GM23338 (cell line): ENCODE measurements around the gene TOP1. TPM values are rescaled to one million over a fixed set of nuclear protein-coding genes. Genes with fewer than 3 reads are reported as not detected.

ENCODE experiments used
- ATAC-seq: fragments of 200-7000 bp; cut with Tn5 transposase; 3 replicates; pipeline ENCODE4 v1.9.1; 2020
- DNase-seq: peaks from one replicate; pipeline ENCODE4 v3.0.0-alpha.2; 2015; ENCODE audit warnings: low spot score
- H2AFZ ChIP-seq: fragments of 200-600 bp; sonication (generic); 2 replicates; pipeline ENCODE4 v1.8.0; 2016; ENCODE audit warnings: antibody characterized with exemption, mild to moderate bottlenecking, moderate library complexity
- H3F3A ChIP-seq: fragments of 200-600 bp; sonication (generic); replicated peaks from 2 replicates; pipeline ENCODE4 v1.8.0; 2017; ENCODE audit warnings: antibody characterized with exemption, mixed run types, low read depth
- H3K27ac ChIP-seq: fragments of 200-600 bp; sonication (generic); 2 replicates; pipeline ENCODE4 v1.6.1; 2016; ENCODE audit warnings: low read depth
- H3K27me3 ChIP-seq: fragments of 200-600 bp; sonication (generic); 2 replicates; pipeline ENCODE4 v1.8.0; 2016; ENCODE audit warnings: mild to moderate bottlenecking, mixed run types, moderate library complexity; ENCODE audit not compliant: insufficient read depth
- H3K36me3 ChIP-seq: fragments of 200-600 bp; sonication (generic); 2 replicates; pipeline ENCODE4 v1.8.0; 2016; ENCODE audit warnings: mild to moderate bottlenecking; ENCODE audit not compliant: insufficient read depth
- H3K4me1 ChIP-seq: fragments of 200-600 bp; sonication (generic); 2 replicates; pipeline ENCODE4 v1.8.0; 2016; ENCODE audit warnings: mild to moderate bottlenecking, moderate library complexity; ENCODE audit not compliant: insufficient read depth
- H3K4me2 ChIP-seq: fragments of 200-600 bp; sonication (generic); 2 replicates; pipeline ENCODE4 v1.7.1; 2017; ENCODE audit warnings: mixed run types
- H3K4me3 ChIP-seq: fragments of 200-600 bp; sonication (generic); 2 replicates; pipeline ENCODE4 v1.6.1; 2016; ENCODE audit warnings: mixed run types
- H3K79me2 ChIP-seq: fragments of 200-600 bp; sonication (generic); replicated peaks from 2 replicates; pipeline ENCODE4 v1.8.0; 2017; ENCODE audit warnings: mild to moderate bottlenecking; ENCODE audit not compliant: insufficient read depth
- H3K9me2 ChIP-seq: fragments of 200-600 bp; sonication (generic); 2 replicates; pipeline ENCODE4 v1.8.0; 2017; ENCODE audit not compliant: insufficient read depth
- H4K20me1 ChIP-seq: fragments of 200-600 bp; sonication (generic); replicated peaks from 2 replicates; pipeline ENCODE4 v1.8.0; 2017; ENCODE audit warnings: mild to moderate bottlenecking; ENCODE audit not compliant: insufficient read depth
- H3K27ac Mint-ChIP-seq: 2 replicates; pipeline ENCODE4 v1.8.0; 2020; ENCODE audit warnings: inconsistent platforms, mild to moderate bottlenecking, moderate library complexity, mixed read lengths
- H3K27me3 Mint-ChIP-seq: 3 replicates; pipeline ENCODE4 v1.8.0; 2022; ENCODE audit warnings: low read depth, mild to moderate bottlenecking, moderate library complexity, mixed read lengths, inconsistent platforms; ENCODE audit not compliant: insufficient read depth, poor library complexity
- H3K36me3 Mint-ChIP-seq: 3 replicates; pipeline ENCODE4 v1.8.0; 2021; ENCODE audit warnings: low read depth, mild to moderate bottlenecking, inconsistent platforms, moderate library complexity, mixed read lengths
- H3K4me1 Mint-ChIP-seq: 3 replicates; pipeline ENCODE4 v1.8.0; 2020; ENCODE audit warnings: mild to moderate bottlenecking, inconsistent platforms, mixed read lengths
- H3K4me3 Mint-ChIP-seq: 3 replicates; pipeline ENCODE4 v1.8.0; 2021; ENCODE audit warnings: moderate library complexity, mild to moderate bottlenecking, inconsistent platforms, mixed read lengths
- H3K9me3 Mint-ChIP-seq: 3 replicates; pipeline ENCODE4 v1.8.0; 2020; ENCODE audit warnings: moderate library complexity, mild to moderate bottlenecking, inconsistent platforms, mixed read lengths
- CREB1 ChIP-seq: fragments of 250-450 bp; sonication (Bioruptor Pico); IDR thresholded peaks from 2 replicates; pipeline ENCODE4 v1.5.0; 2020; ENCODE audit warnings: low read depth, mild to moderate bottlenecking, moderate library complexity
- EZH2 ChIP-seq: fragments of 200-600 bp; sonication (generic); IDR thresholded peaks from one replicate; pipeline ENCODE4 v1.8.0; 2017; ENCODE audit warnings: antibody characterized with exemption, mild to moderate bottlenecking, low read depth; ENCODE audit not compliant: unreplicated experiment
- EZH2phosphoT487 ChIP-seq: fragments of 200-600 bp; sonication (generic); IDR thresholded peaks from one replicate; pipeline ENCODE4 v1.8.1; 2018; ENCODE audit warnings: antibody characterized with exemption; ENCODE audit not compliant: unreplicated experiment
- JUNB ChIP-seq: IDR thresholded peaks from one replicate; pipeline ENCODE4 v1.6.1; 2016; ENCODE audit warnings: antibody characterized with exemption; ENCODE audit not compliant: unreplicated experiment
- NANOG ChIP-seq: IDR thresholded peaks from 2 replicates; pipeline ENCODE4 v1.6.1; 2016; ENCODE audit warnings: antibody characterized with exemption, borderline replicate concordance
- POLR2AphosphoS5 ChIP-seq: IDR thresholded peaks from 2 replicates; pipeline ENCODE4 v1.6.1; 2016; ENCODE audit warnings: antibody characterized with exemption, low read depth
- STAT1 ChIP-seq: IDR thresholded peaks from one replicate; pipeline ENCODE4 v1.6.1; 2016; ENCODE audit warnings: antibody characterized with exemption; ENCODE audit not compliant: unreplicated experiment
- ZNF114 ChIP-seq: fragments of 250-450 bp; sonication (Bioruptor Pico); IDR thresholded peaks from 2 replicates; pipeline ENCODE4 v1.5.0; 2020; ENCODE audit warnings: mild to moderate bottlenecking, moderate library complexity
- ZNF331 ChIP-seq: fragments of 250-450 bp; sonication (Bioruptor Pico); IDR thresholded peaks from 2 replicates; pipeline ENCODE4 v1.5.0; 2020; ENCODE audit warnings: low read depth, mild to moderate bottlenecking, moderate library complexity
- polyA plus RNA-seq: library from polyadenylated mRNA; unstranded; fragments of >200 nt; fragmentation: Nextera tagmentation; extraction: Ambion mirVana; gene quantifications from 2 replicates; pipeline ENCODE4 v1.2.1, GENCODE V29; 2016
- total RNA-seq: library from RNA; depleted of rRNA; stranded (reverse); fragments of >200 nt; shearing (Covaris generic); gene quantifications from 2 replicates; pipeline ENCODE4 v1.2.3, GENCODE V29; 2014
- TF ChIP-seq, protein P1 (sequence below): fragments of 250-450 bp; sonication (Bioruptor Pico); IDR thresholded peaks from 2 replicates; pipeline ENCODE4 v1.5.0; 2020; ENCODE audit warnings: mild to moderate bottlenecking, moderate library complexity
- TF ChIP-seq, protein P2 (sequence below): IDR thresholded peaks from 2 replicates; pipeline ENCODE4 v1.6.1; 2016; ENCODE audit warnings: antibody characterized with exemption
- TF ChIP-seq, protein P3 (sequence below), 2 experiments: fragments of 200-600 bp in 1 of 2; sonication (generic) in 1 of 2; conservative IDR thresholded peaks; 2 replicates each; pipeline versions ENCODE4 v1.5.1 to v1.6.1; 2016 to 2017; ENCODE audit warnings: antibody characterized with exemption in 2 of 2, low read depth in 2 of 2, mild to moderate bottlenecking in 2 of 2, moderate library complexity in 1 of 2
- TF ChIP-seq, protein P4 (sequence below): IDR thresholded peaks from one replicate; pipeline ENCODE4 v1.6.1; 2018; ENCODE audit warnings: antibody characterized with exemption; ENCODE audit not compliant: unreplicated experiment

TOP1 gene
- total and polyA plus RNA-seq, 2 experiments from 2014 or later: 62.4 to 101 TPM

DNA sequence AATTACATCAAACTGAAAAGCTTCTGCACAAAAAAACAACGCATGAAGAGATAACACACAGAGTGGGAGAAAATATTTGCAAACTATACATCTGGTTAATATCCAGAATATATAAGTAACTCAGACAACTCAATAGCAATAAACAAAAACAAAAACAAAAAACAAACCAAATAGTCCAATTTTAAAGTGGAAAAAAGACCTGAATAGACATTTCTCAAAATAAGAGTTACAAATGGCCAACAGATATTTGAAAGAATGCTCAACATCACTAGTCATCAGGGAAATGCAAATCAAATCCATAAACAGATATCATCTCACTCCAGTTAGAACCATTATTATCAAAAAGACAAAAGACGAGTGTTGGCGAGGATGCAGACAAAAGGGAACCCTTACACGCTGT lies 28.8 kb upstream of the TOP1 start:
- TF ChIP-seq EZH2: no peak
- TF ChIP-seq, protein P1, sequence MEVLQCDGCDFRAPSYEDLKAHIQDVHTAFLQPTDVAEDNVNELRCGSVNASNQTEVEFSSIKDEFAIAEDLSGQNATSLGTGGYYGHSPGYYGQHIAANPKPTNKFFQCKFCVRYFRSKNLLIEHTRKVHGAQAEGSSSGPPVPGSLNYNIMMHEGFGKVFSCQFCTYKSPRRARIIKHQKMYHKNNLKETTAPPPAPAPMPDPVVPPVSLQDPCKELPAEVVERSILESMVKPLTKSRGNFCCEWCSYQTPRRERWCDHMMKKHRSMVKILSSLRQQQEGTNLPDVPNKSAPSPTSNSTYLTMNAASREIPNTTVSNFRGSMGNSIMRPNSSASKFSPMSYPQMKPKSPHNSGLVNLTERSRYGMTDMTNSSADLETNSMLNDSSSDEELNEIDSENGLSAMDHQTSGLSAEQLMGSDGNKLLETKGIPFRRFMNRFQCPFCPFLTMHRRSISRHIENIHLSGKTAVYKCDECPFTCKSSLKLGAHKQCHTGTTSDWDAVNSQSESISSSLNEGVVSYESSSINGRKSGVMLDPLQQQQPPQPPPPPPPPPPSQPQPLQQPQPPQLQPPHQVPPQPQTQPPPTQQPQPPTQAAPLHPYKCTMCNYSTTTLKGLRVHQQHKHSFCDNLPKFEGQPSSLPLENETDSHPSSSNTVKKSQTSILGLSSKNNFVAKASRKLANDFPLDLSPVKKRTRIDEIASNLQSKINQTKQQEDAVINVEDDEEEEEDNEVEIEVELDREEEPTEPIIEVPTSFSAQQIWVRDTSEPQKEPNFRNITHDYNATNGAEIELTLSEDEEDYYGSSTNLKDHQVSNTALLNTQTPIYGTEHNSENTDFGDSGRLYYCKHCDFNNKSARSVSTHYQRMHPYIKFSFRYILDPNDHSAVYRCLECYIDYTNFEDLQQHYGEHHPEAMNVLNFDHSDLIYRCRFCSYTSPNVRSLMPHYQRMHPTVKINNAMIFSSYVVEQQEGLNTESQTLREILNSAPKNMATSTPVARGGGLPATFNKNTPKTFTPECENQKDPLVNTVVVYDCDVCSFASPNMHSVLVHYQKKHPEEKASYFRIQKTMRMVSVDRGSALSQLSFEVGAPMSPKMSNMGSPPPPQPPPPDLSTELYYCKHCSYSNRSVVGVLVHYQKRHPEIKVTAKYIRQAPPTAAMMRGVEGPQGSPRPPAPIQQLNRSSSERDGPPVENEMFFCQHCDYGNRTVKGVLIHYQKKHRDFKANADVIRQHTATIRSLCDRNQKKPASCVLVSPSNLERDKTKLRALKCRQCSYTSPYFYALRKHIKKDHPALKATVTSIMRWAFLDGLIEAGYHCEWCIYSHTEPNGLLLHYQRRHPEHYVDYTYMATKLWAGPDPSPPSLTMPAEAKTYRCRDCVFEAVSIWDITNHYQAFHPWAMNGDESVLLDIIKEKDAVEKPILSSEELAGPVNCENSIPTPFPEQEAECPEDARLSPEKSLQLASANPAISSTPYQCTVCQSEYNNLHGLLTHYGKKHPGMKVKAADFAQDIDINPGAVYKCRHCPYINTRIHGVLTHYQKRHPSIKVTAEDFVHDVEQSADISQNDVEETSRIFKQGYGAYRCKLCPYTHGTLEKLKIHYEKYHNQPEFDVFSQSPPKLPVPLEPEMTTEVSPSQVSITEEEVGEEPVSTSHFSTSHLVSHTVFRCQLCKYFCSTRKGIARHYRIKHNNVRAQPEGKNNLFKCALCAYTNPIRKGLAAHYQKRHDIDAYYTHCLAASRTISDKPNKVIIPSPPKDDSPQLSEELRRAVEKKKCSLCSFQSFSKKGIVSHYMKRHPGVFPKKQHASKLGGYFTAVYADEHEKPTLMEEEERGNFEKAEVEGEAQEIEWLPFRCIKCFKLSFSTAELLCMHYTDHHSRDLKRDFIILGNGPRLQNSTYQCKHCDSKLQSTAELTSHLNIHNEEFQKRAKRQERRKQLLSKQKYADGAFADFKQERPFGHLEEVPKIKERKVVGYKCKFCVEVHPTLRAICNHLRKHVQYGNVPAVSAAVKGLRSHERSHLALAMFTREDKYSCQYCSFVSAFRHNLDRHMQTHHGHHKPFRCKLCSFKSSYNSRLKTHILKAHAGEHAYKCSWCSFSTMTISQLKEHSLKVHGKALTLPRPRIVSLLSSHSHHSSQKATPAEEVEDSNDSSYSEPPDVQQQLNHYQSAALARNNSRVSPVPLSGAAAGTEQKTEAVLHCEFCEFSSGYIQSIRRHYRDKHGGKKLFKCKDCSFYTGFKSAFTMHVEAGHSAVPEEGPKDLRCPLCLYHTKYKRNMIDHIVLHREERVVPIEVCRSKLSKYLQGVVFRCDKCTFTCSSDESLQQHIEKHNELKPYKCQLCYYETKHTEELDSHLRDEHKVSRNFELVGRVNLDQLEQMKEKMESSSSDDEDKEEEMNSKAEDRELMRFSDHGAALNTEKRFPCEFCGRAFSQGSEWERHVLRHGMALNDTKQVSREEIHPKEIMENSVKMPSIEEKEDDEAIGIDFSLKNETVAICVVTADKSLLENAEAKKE (CRISPR knock-in tag): no peak
- TF ChIP-seq, protein P2, sequence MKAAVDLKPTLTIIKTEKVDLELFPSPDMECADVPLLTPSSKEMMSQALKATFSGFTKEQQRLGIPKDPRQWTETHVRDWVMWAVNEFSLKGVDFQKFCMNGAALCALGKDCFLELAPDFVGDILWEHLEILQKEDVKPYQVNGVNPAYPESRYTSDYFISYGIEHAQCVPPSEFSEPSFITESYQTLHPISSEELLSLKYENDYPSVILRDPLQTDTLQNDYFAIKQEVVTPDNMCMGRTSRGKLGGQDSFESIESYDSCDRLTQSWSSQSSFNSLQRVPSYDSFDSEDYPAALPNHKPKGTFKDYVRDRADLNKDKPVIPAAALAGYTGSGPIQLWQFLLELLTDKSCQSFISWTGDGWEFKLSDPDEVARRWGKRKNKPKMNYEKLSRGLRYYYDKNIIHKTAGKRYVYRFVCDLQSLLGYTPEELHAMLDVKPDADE: no peak
- TF ChIP-seq, protein P3, sequence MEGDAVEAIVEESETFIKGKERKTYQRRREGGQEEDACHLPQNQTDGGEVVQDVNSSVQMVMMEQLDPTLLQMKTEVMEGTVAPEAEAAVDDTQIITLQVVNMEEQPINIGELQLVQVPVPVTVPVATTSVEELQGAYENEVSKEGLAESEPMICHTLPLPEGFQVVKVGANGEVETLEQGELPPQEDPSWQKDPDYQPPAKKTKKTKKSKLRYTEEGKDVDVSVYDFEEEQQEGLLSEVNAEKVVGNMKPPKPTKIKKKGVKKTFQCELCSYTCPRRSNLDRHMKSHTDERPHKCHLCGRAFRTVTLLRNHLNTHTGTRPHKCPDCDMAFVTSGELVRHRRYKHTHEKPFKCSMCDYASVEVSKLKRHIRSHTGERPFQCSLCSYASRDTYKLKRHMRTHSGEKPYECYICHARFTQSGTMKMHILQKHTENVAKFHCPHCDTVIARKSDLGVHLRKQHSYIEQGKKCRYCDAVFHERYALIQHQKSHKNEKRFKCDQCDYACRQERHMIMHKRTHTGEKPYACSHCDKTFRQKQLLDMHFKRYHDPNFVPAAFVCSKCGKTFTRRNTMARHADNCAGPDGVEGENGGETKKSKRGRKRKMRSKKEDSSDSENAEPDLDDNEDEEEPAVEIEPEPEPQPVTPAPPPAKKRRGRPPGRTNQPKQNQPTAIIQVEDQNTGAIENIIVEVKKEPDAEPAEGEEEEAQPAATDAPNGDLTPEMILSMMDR (conservative IDR thresholded peaks at IDR 0.05; ENCODE audit: low read depth in 2 of 2): no peak
- TF ChIP-seq EZH2phosphoT487: no peak
- TF ChIP-seq CREB1 (CRISPR knock-in tag): no peak
- no peak for TF ChIP-seq JUNB
- TF ChIP-seq, protein P4, sequence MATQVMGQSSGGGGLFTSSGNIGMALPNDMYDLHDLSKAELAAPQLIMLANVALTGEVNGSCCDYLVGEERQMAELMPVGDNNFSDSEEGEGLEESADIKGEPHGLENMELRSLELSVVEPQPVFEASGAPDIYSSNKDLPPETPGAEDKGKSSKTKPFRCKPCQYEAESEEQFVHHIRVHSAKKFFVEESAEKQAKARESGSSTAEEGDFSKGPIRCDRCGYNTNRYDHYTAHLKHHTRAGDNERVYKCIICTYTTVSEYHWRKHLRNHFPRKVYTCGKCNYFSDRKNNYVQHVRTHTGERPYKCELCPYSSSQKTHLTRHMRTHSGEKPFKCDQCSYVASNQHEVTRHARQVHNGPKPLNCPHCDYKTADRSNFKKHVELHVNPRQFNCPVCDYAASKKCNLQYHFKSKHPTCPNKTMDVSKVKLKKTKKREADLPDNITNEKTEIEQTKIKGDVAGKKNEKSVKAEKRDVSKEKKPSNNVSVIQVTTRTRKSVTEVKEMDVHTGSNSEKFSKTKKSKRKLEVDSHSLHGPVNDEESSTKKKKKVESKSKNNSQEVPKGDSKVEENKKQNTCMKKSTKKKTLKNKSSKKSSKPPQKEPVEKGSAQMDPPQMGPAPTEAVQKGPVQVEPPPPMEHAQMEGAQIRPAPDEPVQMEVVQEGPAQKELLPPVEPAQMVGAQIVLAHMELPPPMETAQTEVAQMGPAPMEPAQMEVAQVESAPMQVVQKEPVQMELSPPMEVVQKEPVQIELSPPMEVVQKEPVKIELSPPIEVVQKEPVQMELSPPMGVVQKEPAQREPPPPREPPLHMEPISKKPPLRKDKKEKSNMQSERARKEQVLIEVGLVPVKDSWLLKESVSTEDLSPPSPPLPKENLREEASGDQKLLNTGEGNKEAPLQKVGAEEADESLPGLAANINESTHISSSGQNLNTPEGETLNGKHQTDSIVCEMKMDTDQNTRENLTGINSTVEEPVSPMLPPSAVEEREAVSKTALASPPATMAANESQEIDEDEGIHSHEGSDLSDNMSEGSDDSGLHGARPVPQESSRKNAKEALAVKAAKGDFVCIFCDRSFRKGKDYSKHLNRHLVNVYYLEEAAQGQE: no peak
- no peak for TF ChIP-seq ZNF114 (CRISPR knock-in tag)
- no peak for TF ChIP-seq STAT1
- no peak for TF ChIP-seq ZNF331
- TF ChIP-seq POLR2AphosphoS5: no peak
- TF ChIP-seq NANOG: no peak
- peaks cover 11% of the 10 kb centered on the region for H3K4me1 ChIP-seq
- H3K9me2 ChIP-seq: no peaks in the 10 kb centered on the region

More for the DNA sequence above, 28.8 kb upstream of the TOP1 start:
- DNase-seq (no peak), ATAC-seq (no peak)
- Histone ChIP-seq H3K79me2 (no peaks in the 10 kb centered on the region), H3K27ac (no peak overlapping the region), H4K20me1 (no peaks in the 10 kb centered on the region), H2AFZ (no peak overlapping the region), H3K4me3 (no peak overlapping the region), H3K27me3 (no peaks in the 10 kb centered on the region), H3F3A (no peaks in the 10 kb centered on the region), H3K36me3 (no peaks in the 10 kb centered on the region), H3K4me2 (no peak overlapping the region)
- H3K27ac Mint-ChIP-seq: no peak overlapping the region
- peaks cover 2% of the 10 kb centered on the region for H3K27me3 Mint-ChIP-seq
- H3K4me3 Mint-ChIP-seq: no peak overlapping the region
- H3K36me3 Mint-ChIP-seq: no peaks in the 10 kb centered on the region
- H3K4me1 Mint-ChIP-seq: peaks cover 17% of the 10 kb centered on the region
- no peaks in the 10 kb centered on the region for H3K9me3 Mint-ChIP-seq
